ENCODE data around the gene WWC2.
A peak's percentile ranks its signal among the peaks of the same experiment; 100 is the strongest.

WWC2 gene

GRCh38 chr4:183205193-183205592 lies 106.1 kb downstream of the WWC2 start:
- no peak for DNase-seq

GRCh38 chr4:183205709-183206108 lies 106.7 kb downstream of the WWC2 start:
- DNase-seq, result no peak

- no peak for DNase-seq
These were observed 112.5 kb downstream of the WWC2 start for GRCh38 chr4:183211533-183211932.

DNA sequence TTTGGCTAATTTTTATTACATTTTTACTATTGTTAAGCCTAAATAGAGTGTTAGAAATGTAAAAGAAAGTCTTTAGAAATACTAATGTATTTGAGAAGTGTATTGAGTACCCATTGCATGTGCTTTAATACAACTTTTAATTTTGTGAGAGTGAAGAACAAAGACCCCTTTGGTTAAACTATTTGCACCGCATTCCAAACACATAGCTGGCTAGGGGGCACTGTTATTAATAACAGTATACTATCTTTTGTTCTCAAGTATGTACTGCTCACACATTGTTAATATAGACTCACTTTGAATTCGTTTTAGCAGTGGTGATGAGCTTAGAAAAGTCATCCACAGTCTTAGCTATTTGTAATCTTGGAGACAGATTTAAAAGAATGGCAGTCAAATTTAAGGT lies 114.9 kb downstream of the WWC2 start:
- no peak for DNase-seq

- no peak for DNase-seq
These were observed 115.9 kb downstream of the WWC2 start for GRCh38 chr4:183214912-183215488.

DNA sequence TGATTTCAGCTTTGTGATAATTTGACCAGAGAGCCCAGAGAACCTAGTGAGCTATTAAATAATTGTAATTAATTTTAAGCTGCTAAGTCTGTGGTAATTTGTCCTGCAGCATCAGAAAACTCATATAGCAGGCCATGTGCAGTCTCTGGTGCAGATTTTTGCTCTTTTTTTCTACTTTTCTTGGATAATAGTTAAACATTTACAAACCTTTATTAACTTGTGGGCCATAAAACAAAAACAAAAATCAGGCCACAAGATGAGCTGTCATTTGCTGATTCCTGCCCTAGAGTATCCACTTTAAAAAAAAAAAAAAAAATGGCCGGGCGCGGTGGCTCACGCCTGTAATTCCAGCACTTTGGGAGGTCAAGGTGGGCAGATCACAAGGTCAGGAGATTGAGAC lies 121.2 kb downstream of the WWC2 start:
- no peak for DNase-seq

GRCh38 chr4:183223053-183223452 lies 124.0 kb downstream of the WWC2 start:
- DNase-seq, result no peak

DNA sequence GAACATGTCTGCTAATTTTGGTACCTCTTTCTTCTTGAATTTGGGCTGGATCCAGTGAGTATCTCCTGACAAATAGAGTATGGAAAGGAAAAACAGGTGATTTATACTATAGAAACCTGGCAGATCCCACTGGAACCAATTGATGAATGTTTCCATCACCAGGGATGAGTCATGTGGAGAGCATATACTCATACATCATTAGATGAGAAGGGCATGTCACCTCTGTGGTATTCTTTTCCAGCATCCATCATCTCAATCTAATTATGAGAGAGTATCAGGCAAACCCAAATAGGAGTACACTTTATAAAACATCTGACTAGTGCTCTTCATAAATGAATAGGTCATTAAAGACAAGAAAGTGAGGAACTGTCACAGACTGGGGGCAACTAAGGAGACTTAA lies 130.3 kb downstream of the WWC2 start:
- no peak for DNase-seq

- DNase-seq, result no peak
These were observed 141.7 kb downstream of the WWC2 start for GRCh38 chr4:183240581-183241321.

DNA sequence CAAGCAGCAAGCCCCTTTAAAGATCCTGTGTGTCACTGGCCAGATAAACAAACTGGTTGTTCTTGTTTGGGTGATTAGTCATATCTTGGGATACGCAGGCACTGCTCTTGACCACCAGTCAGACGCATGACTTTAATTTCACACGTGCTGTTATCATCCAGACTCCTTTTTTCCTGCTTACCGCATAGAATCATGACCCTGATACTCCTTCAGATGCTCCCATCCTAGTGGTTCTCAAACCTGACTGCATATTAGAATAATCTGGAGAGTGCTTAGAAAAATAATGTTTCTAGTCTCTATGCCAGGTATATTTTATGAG lies 142.2 kb downstream of the WWC2 start:
- no peak for DNase-seq

GRCh38 chr4:183241721-183242151 lies 142.7 kb downstream of the WWC2 start:
- DNase-seq, result no peak

DNA sequence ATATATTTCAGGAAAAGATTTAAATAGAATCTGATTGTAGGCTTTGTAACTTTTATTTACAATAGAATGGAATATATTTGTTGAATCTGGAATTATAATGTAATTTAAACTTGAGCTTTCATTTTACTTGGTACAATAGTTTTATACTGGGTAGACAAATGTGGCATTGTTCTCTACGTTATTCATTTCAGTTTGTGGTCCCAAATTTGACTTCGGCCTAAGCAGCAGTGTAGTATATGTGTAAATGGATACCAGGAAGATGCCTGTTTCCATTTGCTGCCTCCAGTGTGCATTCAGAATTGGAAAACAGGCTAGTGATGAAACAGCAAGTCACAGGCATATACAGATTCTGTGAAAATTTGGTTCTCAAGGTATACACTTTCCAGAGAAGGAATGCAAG lies 143.2 kb downstream of the WWC2 start:
- no peak for DNase-seq

DNA sequence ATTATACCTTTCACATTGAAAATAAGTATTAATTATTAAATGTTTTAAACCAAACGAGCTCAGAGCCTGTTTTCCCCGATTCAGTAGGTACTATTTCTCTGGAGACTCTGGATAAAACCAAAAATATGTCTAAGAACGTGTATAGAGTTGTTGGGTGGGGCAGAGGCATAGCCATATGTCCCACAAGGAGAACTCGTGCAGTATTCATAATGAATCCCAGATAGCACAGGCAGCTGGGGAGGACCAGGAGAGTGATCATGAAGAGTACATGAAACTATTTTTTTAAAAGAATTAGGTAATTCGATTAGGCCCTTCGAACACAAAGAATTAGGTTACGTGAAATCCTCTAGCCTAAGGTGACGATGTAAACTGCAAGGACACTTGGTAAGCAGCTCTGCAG lies 145.0 kb downstream of the WWC2 start:
- DNase-seq, result no peak

DNA sequence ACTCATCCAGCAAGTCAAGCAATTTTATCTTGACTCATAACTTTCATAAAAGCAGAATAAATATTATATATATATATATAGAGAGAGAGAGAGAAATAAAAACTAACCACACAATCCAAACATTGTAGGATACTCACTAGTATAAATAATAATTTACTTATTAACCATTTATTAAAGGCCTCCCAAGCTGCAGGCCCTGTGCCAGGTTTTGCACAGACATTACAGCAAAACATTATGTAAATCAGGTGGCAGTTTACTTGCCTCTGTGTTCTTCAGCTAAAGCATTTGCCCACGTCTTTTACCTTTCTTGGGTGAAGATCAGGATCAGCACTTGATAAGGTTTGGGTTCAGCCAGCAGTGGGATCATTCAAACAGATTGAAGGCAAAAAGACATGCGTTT lies 145.4 kb downstream of the WWC2 start:
- DNase-seq, result no peak

GRCh38 chr4:183248201-183248600 lies 149.1 kb downstream of the WWC2 start:
- DNase-seq, result no peak

DNA sequence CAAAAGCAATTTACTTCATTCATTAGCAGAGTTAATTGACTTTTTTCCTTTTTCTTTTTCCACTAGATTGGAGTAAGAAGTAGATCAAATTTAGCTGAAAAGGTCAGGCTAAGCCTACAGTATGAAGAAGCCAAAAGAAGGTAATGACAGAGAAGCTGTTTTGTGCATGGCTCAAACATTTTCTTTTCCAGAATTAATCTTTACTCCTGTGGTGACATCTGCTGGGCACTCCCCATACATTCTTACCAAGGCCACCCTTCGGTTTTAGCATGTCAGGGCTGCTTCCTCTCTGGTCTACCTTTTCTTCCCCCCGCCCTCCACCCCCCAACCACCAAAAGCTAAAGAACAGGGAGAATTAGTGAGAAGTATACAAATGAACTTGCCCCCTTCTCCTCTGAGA lies 150.8 kb downstream of the WWC2 start:
- peak; percentile 32 for DNase-seq

- DNase-seq, result no peak
These were observed 151.8 kb downstream of the WWC2 start for GRCh38 chr4:183250831-183251230.

GRCh38 chr4:183252959-183253358 lies 153.9 kb downstream of the WWC2 start:
- DNase-seq, result no peak

GRCh38 chr4:183253451-183253850 lies 154.4 kb downstream of the WWC2 start:
- DNase-seq, result no peak

GRCh38 chr4:183254162-183254561 lies 155.1 kb downstream of the WWC2 start:
- DNase-seq, result no peak

GRCh38 chr4:183255487-183255886 lies 156.4 kb downstream of the WWC2 start:
- no peak for DNase-seq

GRCh38 chr4:183256343-183256742 lies 157.3 kb downstream of the WWC2 start:
- no peak for DNase-seq

- peak; percentile 43 for DNase-seq
These were observed 157.8 kb downstream of the WWC2 start for GRCh38 chr4:183256756-183257385.

DNA sequence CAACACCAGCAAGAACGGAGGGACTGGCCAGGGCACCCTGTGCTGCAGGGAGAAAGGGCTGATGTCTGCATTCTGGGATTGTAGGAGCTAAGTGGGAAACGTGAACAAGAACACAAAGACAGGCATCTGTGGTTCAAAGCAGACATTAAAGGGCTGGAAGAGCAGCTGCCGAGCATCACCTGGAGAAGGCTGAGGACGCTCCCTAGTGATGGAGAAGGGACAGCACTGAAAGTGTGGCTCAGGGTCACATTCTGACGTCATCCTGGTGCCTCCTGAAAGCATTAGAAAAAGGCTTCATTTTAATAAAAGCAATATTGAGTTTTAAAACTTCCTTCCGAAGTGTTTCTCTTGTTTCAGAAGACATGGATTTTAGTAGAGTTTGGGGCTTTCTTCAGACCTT lies 158.8 kb downstream of the WWC2 start:
- no peak for DNase-seq

Data from suppressor macrophage treated with lipopolysaccharide for 4 hours (primary cell).